Neuronal stem cell (in vitro differentiated cells): ENCODE results near the gene TRAF2.

Source experiments
- DNase-seq: peaks from one replicate; pipeline ENCODE4 v3.0.0-alpha.2; 2013; ENCODE audit warnings: low spot score
- H2AFZ ChIP-seq: one replicate; pipeline ENCODE4 v1.6.1; 2013; ENCODE audit warnings: mild to moderate bottlenecking, low read length, inconsistent platforms
- H2AK5ac ChIP-seq: 2 replicates; pipeline ENCODE4 v1.6.1; 2013; ENCODE audit warnings: low read depth, mild to moderate bottlenecking, inconsistent platforms, low read length, moderate library complexity, mixed read lengths
- H2BK120ac ChIP-seq: 2 replicates; pipeline ENCODE4 v1.6.1; 2013; ENCODE audit warnings: low read depth, mild to moderate bottlenecking, inconsistent platforms, low read length, moderate library complexity, mixed read lengths
- H2BK12ac ChIP-seq: one replicate; pipeline ENCODE4 v1.6.1; 2013; ENCODE audit warnings: low read length, inconsistent platforms
- H2BK15ac ChIP-seq: 2 replicates; pipeline ENCODE4 v1.6.1; 2013; ENCODE audit warnings: mild to moderate bottlenecking, low read length, inconsistent platforms, mixed read lengths
- H2BK5ac ChIP-seq: one replicate; pipeline ENCODE4 v1.6.1; 2013; ENCODE audit warnings: inconsistent platforms, mild to moderate bottlenecking, low read length, moderate library complexity
- H3K14ac ChIP-seq: one replicate; pipeline ENCODE4 v1.6.1; 2013; ENCODE audit warnings: low read length, inconsistent platforms
- H3K18ac ChIP-seq: 2 replicates; pipeline ENCODE4 v1.6.1; 2013; ENCODE audit warnings: low read length, inconsistent platforms
- H3K23ac ChIP-seq: 2 replicates; pipeline ENCODE4 v1.6.1; 2013; ENCODE audit warnings: low read depth, mild to moderate bottlenecking, mixed read lengths, low read length, inconsistent platforms; ENCODE audit not compliant: poor library complexity
- H3K27ac ChIP-seq: replicated peaks from 3 replicates; pipeline ENCODE4 v1.5.1; 2013; ENCODE audit warnings: low read length, inconsistent platforms
- H3K27me3 ChIP-seq, 3 experiments: 2 replicates each; pipeline ENCODE4 v1.6.1; 2013; ENCODE audit warnings: low read length in 3 of 3, mild to moderate bottlenecking in 2 of 3, inconsistent platforms in 1 of 3, low read depth in 1 of 3, mixed read lengths in 1 of 3, moderate library complexity in 1 of 3; ENCODE audit not compliant: control insufficient read depth in 3 of 3, insufficient read depth in 3 of 3
- H3K36me3 ChIP-seq, 2 donors: replicated peaks in 1 of 2; 2 replicates each; pipeline ENCODE4 v1.6.1; 2013; ENCODE audit warnings: low read length in 2 of 2; ENCODE audit not compliant: control insufficient read depth in 2 of 2, insufficient read depth in 2 of 2
- H3K4ac ChIP-seq: 2 replicates; pipeline ENCODE4 v1.6.1; 2013; ENCODE audit warnings: inconsistent platforms, mild to moderate bottlenecking, low read length, moderate library complexity
- H3K4me1 ChIP-seq, 2 donors: 1 replicate in 1 of 2; 2 replicates in 1 of 2; pipeline ENCODE4 v1.6.1; 2013; ENCODE audit warnings: low read length in 2 of 2, low read depth in 1 of 2; ENCODE audit not compliant: control insufficient read depth in 2 of 2, insufficient read depth in 1 of 2
- H3K4me2 ChIP-seq: one replicate; pipeline ENCODE4 v1.6.1; 2013; ENCODE audit warnings: mild to moderate bottlenecking, low read length, inconsistent platforms; ENCODE audit not compliant: insufficient read depth, poor library complexity, severe bottlenecking
- H3K4me3 ChIP-seq, 2 donors: 2 replicates each; pipeline ENCODE4 v1.5.1; 2013; ENCODE audit warnings: low read length in 2 of 2, mild to moderate bottlenecking in 2 of 2, inconsistent platforms in 1 of 2, moderate library complexity in 1 of 2
- H3K79me1 ChIP-seq: one replicate; pipeline ENCODE4 v1.6.1; 2013; ENCODE audit warnings: low read depth, mild to moderate bottlenecking, inconsistent platforms, low read length, moderate library complexity
- H3K9ac ChIP-seq: one replicate; pipeline ENCODE4 v1.6.1; 2013; ENCODE audit warnings: mild to moderate bottlenecking, low read depth, low read length, inconsistent platforms; ENCODE audit not compliant: poor library complexity
- H3K9me3 ChIP-seq, 2 donors: replicated peaks in 1 of 2; 2 replicates each; pipeline versions ENCODE3 to v1.6.1; 2013; ENCODE audit warnings: low read length in 2 of 2, mild to moderate bottlenecking in 2 of 2, inconsistent platforms in 1 of 2, low read depth in 1 of 2, mixed read lengths in 1 of 2, moderate library complexity in 1 of 2; ENCODE audit not compliant: control insufficient read depth in 2 of 2, insufficient read depth in 1 of 2
- H4K8ac ChIP-seq: one replicate; pipeline ENCODE4 v1.6.1; 2013; ENCODE audit warnings: low read depth, mild to moderate bottlenecking, inconsistent platforms, low read length, moderate library complexity
- H4K91ac ChIP-seq: one replicate; pipeline ENCODE4 v1.6.1; 2013; ENCODE audit warnings: low read length, low read depth, mild to moderate bottlenecking, inconsistent platforms; ENCODE audit not compliant: poor library complexity
- WGBS, 2 donors: extraction: QIAGEN DNeasy Blood & Tissue Kit; methylation state at CpG; one replicate each; pipeline ENCODE4 v1.1.7; 2013; ENCODE audit warnings: missing lambda C conversion rate in 2 of 2, mixed read lengths in 1 of 2; ENCODE audit not compliant: insufficient read length in 2 of 2, insufficient replicate concordance in 1 of 2; ENCODE audit errors: extremely low coverage in 2 of 2; 5-methylcytosine and 5-hydroxymethylcytosine counted together

Gene TRAF2

GRCh38 chr9:136845465-136846260, 40.7 kb upstream of the TRAF2 start:
- H3K4me2 ChIP-seq = no peak overlapping the region
- H2BK15ac ChIP-seq = no peak overlapping the region
- no peak overlapping the region for H2BK120ac ChIP-seq
- H3K9me3 ChIP-seq = peaks cover 0 to 6% of the 10 kb centered on the region in 2 donors
- H4K8ac ChIP-seq = no peak overlapping the region
- H4K91ac ChIP-seq = no peak overlapping the region
- peaks cover 26 to 35% of the 10 kb centered on the region in 2 donors for H3K4me1 ChIP-seq
- H3K79me1 ChIP-seq = peaks cover 29% of the 10 kb centered on the region
- WGBS, 2 donors = no CpG with 5 or more reads among the region's 102 CpGs
- no peak overlapping the region for H3K4me3 ChIP-seq
- H2AFZ ChIP-seq = no peak overlapping the region
- H3K36me3 ChIP-seq = peaks cover 6 to 13% of the 10 kb centered on the region in 2 donors
- H3K23ac ChIP-seq = peak overlapping the region; percentile 89
- peak overlapping the region; percentile 58 for H2BK12ac ChIP-seq
- peak overlapping the region; percentile 82 for H3K14ac ChIP-seq
- H2AK5ac ChIP-seq = no peak overlapping the region
- DNase-seq = no peak
- no peak overlapping the region for H3K27ac ChIP-seq
- no peak overlapping the region for H3K4ac ChIP-seq
- H3K18ac ChIP-seq = peak overlapping the region; percentile 64
- H3K27me3 ChIP-seq = peaks cover 0 to 15% (median 11%) of the 10 kb centered on the region in 3 experiments
- no peak overlapping the region for H3K9ac ChIP-seq
- H2BK5ac ChIP-seq = no peak overlapping the region

- Histone ChIP-seq H3K79me1 (peaks cover 27% of the 10 kb centered on the region), H2BK120ac (peak overlapping the region; percentile 16), H3K9ac (peak overlapping the region; percentile 95), H3K18ac (peak overlapping the region; percentile 97), H3K27me3 (peaks cover 0 to 15% (median 11%) of the 10 kb centered on the region in 3 experiments), H3K23ac (peak overlapping the region; percentile 98), H3K4me2 (peak overlapping the region; percentile 98), H2AFZ (no peak overlapping the region), H3K14ac (peak overlapping the region; percentile 90), H3K4me1 (peaks cover 20 to 28% of the 10 kb centered on the region in 2 donors), H3K27ac (no peak overlapping the region), H2BK15ac (peak overlapping the region; percentile 97), H3K4ac (peak overlapping the region; percentile 76), H2AK5ac (peak overlapping the region; percentile 72), H4K91ac (peak overlapping the region; percentile 96), H4K8ac (peak overlapping the region; percentile 43), H2BK12ac (peak overlapping the region; percentile 58), H3K36me3 (peaks cover 14 to 16% of the 10 kb centered on the region in 2 donors), H2BK5ac (peak overlapping the region; percentile 66), H3K4me3 (peak overlapping the region in 1 of 2 donors; percentile 74), H3K9me3 (peaks cover 0 to 6% of the 10 kb centered on the region in 2 donors)
- DNase-seq = no peak
- no CpG with 5 or more reads among the region's 98 CpGs for WGBS, 2 donors
Measured at GRCh38 chr9:136846376-136847087, 39.8 kb upstream of the TRAF2 start.

- peak overlapping the region; percentile 66 for H2BK5ac ChIP-seq
- H3K27ac ChIP-seq = peak overlapping the region; percentile 67
- H3K9me3 ChIP-seq = peaks cover 0 to 6% of the 10 kb centered on the region in 2 donors
- H3K18ac ChIP-seq = peak overlapping the region; percentile 97
- no peak overlapping the region for H4K8ac ChIP-seq
- H3K27me3 ChIP-seq = peaks cover 0 to 15% (median 11%) of the 10 kb centered on the region in 3 experiments
- peaks cover 27% of the 10 kb centered on the region for H3K79me1 ChIP-seq
- H4K91ac ChIP-seq = peak overlapping the region; percentile 96
- peak; percentile 70 for DNase-seq
- H3K4ac ChIP-seq = peak overlapping the region; percentile 76
- peak overlapping the region; percentile 16 for H2BK120ac ChIP-seq
- peak overlapping the region; percentile 95 for H3K9ac ChIP-seq
- peaks cover 16 to 24% of the 10 kb centered on the region in 2 donors for H3K36me3 ChIP-seq
- H2AFZ ChIP-seq = peak overlapping the region; percentile 97
- peak overlapping the region; percentile 94 for H2AK5ac ChIP-seq
- H3K4me2 ChIP-seq = peak overlapping the region; percentile 98
- no CpG with 5 or more reads among the region's 75 CpGs for WGBS, 2 donors
- H3K14ac ChIP-seq = peak overlapping the region; percentile 90
- H3K4me1 ChIP-seq = peaks cover 13 to 22% of the 10 kb centered on the region in 2 donors
- peak overlapping the region; percentile 89 to 96 for H3K4me3 ChIP-seq
- peak overlapping the region; percentile 98 for H3K23ac ChIP-seq
- H2BK15ac ChIP-seq = peak overlapping the region; percentile 97
- H2BK12ac ChIP-seq = peak overlapping the region; percentile 58
Measured at GRCh38 chr9:136847088-136847825, 39.1 kb upstream of the TRAF2 start.
